Gastrocnemius medialis (tissue), 4 donors: Measurements from ENCODE around the gene BEND6.

ENCODE experiments used
- CTCF ChIP-seq, 5 experiments: fragments of 450-650 bp in 3 of 5; fragments of 200-600 bp in 2 of 5; sonication (generic) in 2 of 5; IDR thresholded peaks in 4 of 5; conservative IDR thresholded peaks in 1 of 5; 1 replicate in 4 of 5; 2 replicates in 1 of 5; pipeline ENCODE4 v1.5.1; 2016 to 2019; ENCODE audit warnings: antibody characterized with exemption in 5 of 5, mild to moderate bottlenecking in 3 of 5, moderate library complexity in 3 of 5
- POLR2A ChIP-seq, 2 donors: fragments of 450-650 bp; IDR thresholded peaks; one replicate each; pipeline ENCODE4 v1.6.1; 2017; ENCODE audit warnings: antibody characterized with exemption in 2 of 2, mild to moderate bottlenecking in 2 of 2, moderate library complexity in 2 of 2

- no peak for TF ChIP-seq CTCF (IDR thresholded peaks at IDR 0.05 in 4 of 5, conservative IDR thresholded peaks at IDR 0.05 in 1 of 5)
- no peak for TF ChIP-seq POLR2A (IDR thresholded peaks at IDR 0.05)
These were observed 39.9 kb upstream of the BEND6 start for GRCh38 chr6:56914798-56915658.
